Testis (tissue), 2 donors: ENCODE measurements around the gene FFAR3.

ENCODE experiments used
- CTCF ChIP-seq, 3 experiments: fragments of 450-650 bp in 2 of 3; fragments of 200-600 bp in 1 of 3; sonication (generic) in 1 of 3; IDR thresholded peaks; one replicate each; pipeline ENCODE4 v1.5.1; 2016 to 2019; ENCODE audit warnings: antibody characterized with exemption in 3 of 3, mild to moderate bottlenecking in 2 of 3, moderate library complexity in 1 of 3
- POLR2A ChIP-seq: fragments of 450-650 bp; IDR thresholded peaks from one replicate; pipeline ENCODE4 v1.6.1; 2017; ENCODE audit warnings: antibody characterized with exemption, mild to moderate bottlenecking, moderate library complexity

- TF ChIP-seq POLR2A (no peak), CTCF (IDR thresholded peaks at IDR 0.05) (no peak)
These were observed 6.7 kb upstream of the FFAR3 start for GRCh38 chr19:35351411-35352176.
